ENCODE measurements around the gene DSCAML1.

DNA sequence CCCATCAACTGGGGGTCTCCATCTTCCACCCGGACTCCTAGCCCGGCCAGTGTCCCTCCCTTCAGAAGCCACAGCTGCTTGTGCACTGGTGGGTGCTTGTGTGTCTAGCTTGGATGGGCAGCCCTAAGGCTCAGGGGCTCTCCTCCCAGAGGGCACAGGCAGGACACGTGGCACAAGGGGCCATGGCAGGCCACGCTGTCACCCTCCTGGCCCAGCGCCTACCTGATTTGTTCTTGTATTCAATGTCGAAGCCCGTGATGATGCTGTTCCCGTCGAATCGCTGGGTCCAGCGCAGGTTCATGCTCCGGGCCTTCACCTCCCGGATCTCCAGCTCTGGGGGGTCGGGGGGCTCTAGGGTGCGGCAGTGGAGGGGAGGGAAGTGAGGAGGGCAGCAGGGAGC lies 316.8 kb downstream of the DSCAML1 start:
- TF ChIP-seq YY1 (IDR thresholded peaks at IDR 0.05; ENCODE audit: extremely low read depth, insufficient replicate concordance, low read depth, low read length) (no peak), MAX (IDR thresholded peaks at IDR 0.05) (no peak), POLR2AphosphoS5 (IDR thresholded peaks at IDR 0.05; ENCODE audit: low read depth, low read length) (no peak)

Data from HCT116 (cell line).